Kidney (tissue), 14 donors: ENCODE data around the gene YKT6. TPM values are rescaled to one million over a fixed set of nuclear protein-coding genes. Genes with fewer than 3 reads are reported as not detected.

Experiments used
- DNase-seq, 5 donors: peaks; one replicate each; pipeline ENCODE4 v3.0.0-alpha.2; 2013 to 2020
- FAIRE-seq: peaks from 2 replicates; lab custom pipeline; 2012; peaks lifted over from hg19 to GRCh38; lab: Jason Lieb, UNC
- H3K27ac ChIP-seq, 2 donors: one replicate each; pipeline ENCODE4 v1.7.0; 2013; ENCODE audit warnings: low read depth in 2 of 2, low read length in 2 of 2, inconsistent platforms in 1 of 2
- H3K27me3 ChIP-seq: one replicate; pipeline ENCODE4 v1.7.1; 2013; ENCODE audit warnings: low read length, inconsistent platforms; ENCODE audit not compliant: control insufficient read depth, insufficient read depth
- H3K36me3 ChIP-seq, 3 donors: one replicate each; pipeline versions ENCODE4 v1.7.0 to v1.7.1; 2013; ENCODE audit warnings: low read length in 3 of 3, control low read depth in 1 of 3, inconsistent platforms in 1 of 3; ENCODE audit not compliant: insufficient read depth in 3 of 3, control insufficient read depth in 2 of 3
- H3K4me1 ChIP-seq, 3 donors: one replicate each; pipeline versions ENCODE4 v1.7.0 to v1.7.1; 2013; ENCODE audit warnings: low read length in 3 of 3, inconsistent platforms in 1 of 3, low read depth in 1 of 3; ENCODE audit not compliant: control insufficient read depth in 2 of 3, insufficient read depth in 2 of 3
- H3K4me3 ChIP-seq, 3 donors: one replicate each; pipeline versions ENCODE4 v1.7.0 to v1.8.1; 2013; ENCODE audit warnings: low read length in 3 of 3, control low read depth in 1 of 3, inconsistent platforms in 1 of 3
- H3K9ac ChIP-seq, 3 donors: one replicate each; pipeline versions ENCODE4 v1.7.0 to v1.7.1; 2013; ENCODE audit warnings: low read length in 3 of 3, control low read depth in 1 of 3, inconsistent platforms in 1 of 3
- H3K9me3 ChIP-seq, 3 donors: one replicate each; pipeline versions ENCODE4 v1.7.0 to v1.7.1; 2013; ENCODE audit warnings: low read length in 3 of 3, control low read depth in 1 of 3, inconsistent platforms in 1 of 3; ENCODE audit not compliant: control insufficient read depth in 2 of 3, insufficient read depth in 1 of 3
- intact Hi-C: fragments of 100-400 bp; cut with DNase I; formaldehyde crosslinking; loops from one replicate; pipeline ENCODE4 v1.11.1; 2022
- polyA plus RNA-seq: library from polyadenylated mRNA; stranded (reverse); fragments of 350-450 nt; fragmentation: Illumina TruSeq; extraction: RNeasy Lipid Tissue Mini Kit (QIAGEN cat#74804); gene quantifications from one replicate; pipeline ENCODE4 v1.2.3, GENCODE V29; 2014; ENCODE audit warnings: low read depth, low replicate concordance; ENCODE audit not compliant: insufficient read depth
- total RNA-seq: library from RNA; stranded (reverse); fragmentation: NEBNext Ultra II Directional; extraction: Animal tissue kit (Norgen Biotek cat#: 25700); gene quantifications from one replicate; pipeline ENCODE4 v1.2.1, GENCODE V29; 2021
- TF ChIP-seq, protein P1 (sequence below): IDR thresholded peaks from 3 replicates; pipeline ENCODE4 v1.5.1; 2012; ENCODE audit warnings: mild to moderate bottlenecking, moderate library complexity, borderline replicate concordance; ENCODE audit not compliant: insufficient read depth; ENCODE audit errors: extremely low read depth
- donor health status: control.
- donor health status: control.
- donor health status: control.
- donor health status: control.
- donor health status: control.
- donor health status: DM: yes; HTN: yes; CAD: no.
- donor health status: Normal renal cell carcinoma (clear cell type).

YKT6 gene
- total and polyA plus RNA-seq, 2 donors from 2014 or later = 53.2 to 60.2 TPM

DNA sequence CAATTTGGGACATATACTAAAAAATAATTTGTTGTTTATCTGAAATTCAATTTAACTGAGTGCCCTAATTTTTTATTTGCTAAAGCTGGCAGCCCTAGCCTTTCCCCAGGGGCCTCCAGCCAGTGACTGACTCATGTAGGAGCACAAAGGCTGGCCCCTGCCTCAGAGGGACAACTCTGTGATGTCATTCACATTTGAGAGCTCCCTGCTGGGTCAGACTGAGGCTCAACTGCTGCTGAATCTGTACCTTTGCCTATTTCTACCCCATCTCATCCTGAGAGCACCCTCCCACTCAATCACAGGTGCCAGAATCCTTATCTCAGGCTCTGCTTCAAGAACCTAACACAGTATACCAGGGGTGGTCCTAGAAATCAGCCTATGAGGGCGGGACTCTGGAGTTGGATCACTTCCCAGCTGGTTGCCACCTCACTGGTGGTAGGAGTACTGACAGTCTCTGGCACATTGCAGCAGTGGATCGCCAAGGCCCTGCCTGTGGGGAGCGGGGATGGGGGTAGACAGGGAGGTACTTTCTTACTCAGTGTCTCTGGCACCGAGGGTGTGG lies 23.1 kb upstream of the YKT6 start:
- intact Hi-C loops = no loop called here
- Histone ChIP-seq H3K27ac (no peak overlapping the region), H3K4me1 (no peaks in the 10 kb centered on the region), H3K9ac (no peak overlapping the region), H3K27me3 (no peaks in the 10 kb centered on the region), H3K9me3 (peaks cover 0 to 8% (median 0%) of the 10 kb centered on the region in 3 donors), H3K36me3 (no peaks in the 10 kb centered on the region), H3K4me3 (no peak overlapping the region)
- TF ChIP-seq, protein P1, sequence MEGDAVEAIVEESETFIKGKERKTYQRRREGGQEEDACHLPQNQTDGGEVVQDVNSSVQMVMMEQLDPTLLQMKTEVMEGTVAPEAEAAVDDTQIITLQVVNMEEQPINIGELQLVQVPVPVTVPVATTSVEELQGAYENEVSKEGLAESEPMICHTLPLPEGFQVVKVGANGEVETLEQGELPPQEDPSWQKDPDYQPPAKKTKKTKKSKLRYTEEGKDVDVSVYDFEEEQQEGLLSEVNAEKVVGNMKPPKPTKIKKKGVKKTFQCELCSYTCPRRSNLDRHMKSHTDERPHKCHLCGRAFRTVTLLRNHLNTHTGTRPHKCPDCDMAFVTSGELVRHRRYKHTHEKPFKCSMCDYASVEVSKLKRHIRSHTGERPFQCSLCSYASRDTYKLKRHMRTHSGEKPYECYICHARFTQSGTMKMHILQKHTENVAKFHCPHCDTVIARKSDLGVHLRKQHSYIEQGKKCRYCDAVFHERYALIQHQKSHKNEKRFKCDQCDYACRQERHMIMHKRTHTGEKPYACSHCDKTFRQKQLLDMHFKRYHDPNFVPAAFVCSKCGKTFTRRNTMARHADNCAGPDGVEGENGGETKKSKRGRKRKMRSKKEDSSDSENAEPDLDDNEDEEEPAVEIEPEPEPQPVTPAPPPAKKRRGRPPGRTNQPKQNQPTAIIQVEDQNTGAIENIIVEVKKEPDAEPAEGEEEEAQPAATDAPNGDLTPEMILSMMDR = no peak
- FAIRE-seq = no peak
- DNase-seq = no peak

DNA sequence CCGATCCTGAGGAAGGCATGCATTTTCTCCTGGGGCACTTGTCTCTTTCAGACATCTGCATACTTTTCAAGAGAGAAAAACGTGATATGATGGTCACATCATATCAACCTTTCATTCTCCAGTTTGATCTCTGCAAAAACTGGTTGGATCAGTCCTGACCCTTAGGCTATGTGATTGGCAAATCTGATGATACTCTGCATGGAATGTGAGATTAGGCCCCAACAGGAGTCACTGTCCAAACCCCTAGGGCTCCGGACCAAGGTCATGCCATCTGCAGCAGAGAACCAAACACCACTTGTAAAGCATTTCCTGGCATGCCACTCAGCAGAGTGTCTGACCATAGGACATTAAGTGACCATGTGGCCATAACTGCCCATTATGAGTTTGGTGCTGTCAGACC lies 20.1 kb upstream of the YKT6 start:
- Histone ChIP-seq H3K9ac (no peak overlapping the region), H3K4me1 (no peaks in the 10 kb centered on the region), H3K27me3 (no peaks in the 10 kb centered on the region), H3K9me3 (peaks cover 0 to 14% (median 0%) of the 10 kb centered on the region in 3 donors), H3K4me3 (no peak overlapping the region), H3K27ac (no peak overlapping the region), H3K36me3 (no peaks in the 10 kb centered on the region)
- intact Hi-C loops = no loop called here
- FAIRE-seq (no peak), DNase-seq (no peak)
- TF ChIP-seq, protein P1 = no peak

DNA sequence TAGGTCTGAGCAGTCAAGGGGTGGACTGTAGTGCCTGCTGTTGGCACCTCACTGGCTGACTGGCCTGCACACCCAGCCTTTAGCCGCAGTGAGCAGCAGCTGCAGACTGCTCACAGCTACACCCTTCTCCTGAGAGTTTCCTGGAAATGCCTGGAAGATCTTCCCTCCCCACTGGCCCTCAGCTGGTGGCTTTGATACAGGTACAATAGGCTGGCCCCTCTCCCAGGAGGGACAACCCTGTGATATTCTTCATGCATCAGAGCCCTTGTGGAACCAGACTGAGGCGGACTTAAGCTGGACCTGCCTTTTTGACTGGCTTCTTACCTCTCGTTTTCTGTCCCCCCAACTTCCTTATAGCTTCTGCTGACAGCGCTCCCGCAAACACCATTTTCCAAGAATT lies 18.0 kb upstream of the YKT6 start:
- TF ChIP-seq, protein P1 = no peak
- Histone ChIP-seq H3K9me3 (peaks cover 0 to 14% (median 0%) of the 10 kb centered on the region in 3 donors), H3K4me1 (no peaks in the 10 kb centered on the region), H3K27ac (no peak overlapping the region), H3K27me3 (no peaks in the 10 kb centered on the region), H3K9ac (no peak overlapping the region), H3K36me3 (no peaks in the 10 kb centered on the region), H3K4me3 (no peak overlapping the region)
- intact Hi-C loops = no loop called here
- no peak for FAIRE-seq
- DNase-seq = no peak

DNA sequence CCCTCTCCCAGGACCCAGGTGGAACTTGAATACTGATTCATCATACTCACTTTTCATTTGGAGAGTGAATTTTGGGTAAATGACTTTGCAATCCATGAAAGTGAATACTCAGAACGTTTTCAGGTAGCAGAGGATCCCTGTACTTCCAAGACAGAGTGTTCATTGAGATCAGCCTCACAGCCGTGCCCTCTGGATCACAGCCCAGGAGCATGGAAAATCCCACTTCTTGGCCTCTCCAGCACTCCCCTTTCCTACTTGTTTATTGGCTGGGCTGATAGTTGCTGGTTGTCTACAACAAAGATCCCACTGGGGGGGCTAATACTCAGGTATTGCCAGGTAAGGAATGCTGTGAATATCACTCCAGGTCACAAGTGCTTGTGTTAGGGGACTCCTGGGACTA lies 17.4 kb upstream of the YKT6 start:
- FAIRE-seq (no peak), DNase-seq (no peak)
- Histone ChIP-seq H3K27ac (no peak overlapping the region), H3K27me3 (no peaks in the 10 kb centered on the region), H3K36me3 (no peaks in the 10 kb centered on the region), H3K9me3 (peaks cover 0 to 14% (median 0%) of the 10 kb centered on the region in 3 donors), H3K4me1 (no peaks in the 10 kb centered on the region), H3K4me3 (no peak overlapping the region), H3K9ac (no peak overlapping the region)
- TF ChIP-seq, protein P1 = no peak
- intact Hi-C loops = no loop called here
